Caki2 (cell line): ENCODE data around the gene CD248. TPM values are rescaled to one million over a fixed set of nuclear protein-coding genes. Genes with fewer than 3 reads are reported as not detected.

Experiments used
- DNase-seq: peaks from one replicate; pipeline ENCODE4 v3.0.0-alpha.2; 2015; ENCODE audit warnings: low read depth
- in situ Hi-C: cut with HindIII; loops from 2 replicates; pipeline ENCODE4 v1.10.0; 2016; ENCODE audit warnings: low sequenced_read_pairs, low pct_unique_long_range_greater_than_20kb, mixed read lengths
- total RNA-seq: library from RNA; depleted of rRNA; stranded (reverse); fragments of >200 nt; shearing (Covaris generic); gene quantifications from 2 replicates; pipeline ENCODE4 v1.2.3, GENCODE V29; 2014; ENCODE audit warnings: low replicate concordance

The CD248 gene
- total RNA-seq, 1 experiment from 2014 or later: not detected

GRCh38 chr11:66343176-66343575, 26.3 kb upstream of the CD248 start:
- in situ Hi-C loops: no loop called here
- DNase-seq: no peak

DNA sequence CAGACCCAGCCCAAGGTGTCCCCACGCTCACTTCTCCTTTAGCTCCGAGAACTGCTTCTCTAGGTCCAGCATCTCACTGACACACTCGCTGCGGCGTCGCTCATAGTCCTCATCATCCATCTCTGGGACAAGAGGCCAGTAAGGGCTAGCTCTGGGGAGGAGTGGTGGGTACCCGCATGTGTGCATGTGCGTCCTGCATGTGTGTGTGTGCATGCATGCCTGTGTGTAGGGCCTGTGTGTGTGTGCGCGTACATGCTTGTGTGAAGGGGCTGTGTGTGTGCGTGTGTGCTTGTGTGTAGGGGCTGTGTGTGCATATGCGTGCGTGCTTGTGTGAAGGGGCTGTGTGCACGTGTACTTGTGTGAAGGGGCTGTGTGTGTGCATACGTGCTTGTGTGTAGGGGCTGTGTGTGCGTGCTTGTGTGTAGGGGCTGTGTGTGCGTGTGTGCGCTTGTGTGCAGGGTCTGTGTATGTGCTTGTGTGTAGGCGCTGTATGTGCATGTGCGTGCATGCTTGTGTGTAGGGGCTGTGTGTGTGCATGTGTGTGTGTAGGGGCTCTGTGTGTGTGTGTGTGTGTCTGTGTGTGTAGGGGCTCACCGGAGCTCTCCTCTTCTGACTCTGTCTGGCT, 24.8 kb upstream of the CD248 start:
- no peak for DNase-seq
- in situ Hi-C loops: no loop called here

- DNase-seq: no peak
- in situ Hi-C loops: no loop called here
These were observed 24.0 kb upstream of the CD248 start for GRCh38 chr11:66340596-66341501.

DNA sequence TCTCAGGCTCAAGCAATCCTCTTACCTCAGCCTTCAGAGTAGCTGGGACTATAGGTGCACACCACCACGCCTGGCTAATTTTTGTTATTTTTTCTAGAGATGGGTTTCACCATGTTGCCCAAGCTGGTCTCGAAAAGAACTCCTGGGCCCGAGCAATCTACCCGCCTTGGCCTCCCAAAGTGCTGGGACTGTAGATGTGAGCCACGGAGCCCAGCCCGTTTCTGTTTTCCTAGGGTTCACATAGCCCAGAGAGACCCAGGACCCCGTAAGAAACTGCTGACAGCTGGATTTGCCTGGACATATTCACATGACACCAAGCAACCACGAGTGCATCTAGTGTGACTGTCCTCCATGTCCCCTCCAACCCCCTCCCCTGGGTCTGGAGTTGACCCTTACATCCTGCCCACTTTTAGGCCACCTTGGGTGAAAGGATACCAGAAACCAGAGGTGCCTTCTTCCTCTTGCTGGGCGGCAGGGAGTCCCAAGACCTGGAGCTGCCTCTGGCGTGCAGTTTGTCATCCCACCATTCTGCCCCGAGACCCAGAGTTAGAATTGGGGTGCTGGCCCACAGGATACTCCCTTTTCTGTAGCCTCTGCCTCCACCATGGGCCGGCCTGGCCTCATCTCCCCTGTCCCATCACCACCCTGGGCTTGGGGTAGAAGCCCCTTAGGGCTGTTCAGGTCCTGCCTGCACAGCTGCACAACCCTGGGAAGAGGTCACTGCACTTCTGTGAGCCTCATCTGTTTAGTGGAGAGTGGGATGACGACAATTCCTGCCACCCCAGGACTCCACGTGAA, 23.0 kb upstream of the CD248 start:
- DNase-seq: no peak
- in situ Hi-C loops: no loop called here

GRCh38 chr11:66339162-66339675, 22.4 kb upstream of the CD248 start:
- DNase-seq: no peak
- in situ Hi-C loops: no loop called here

DNA sequence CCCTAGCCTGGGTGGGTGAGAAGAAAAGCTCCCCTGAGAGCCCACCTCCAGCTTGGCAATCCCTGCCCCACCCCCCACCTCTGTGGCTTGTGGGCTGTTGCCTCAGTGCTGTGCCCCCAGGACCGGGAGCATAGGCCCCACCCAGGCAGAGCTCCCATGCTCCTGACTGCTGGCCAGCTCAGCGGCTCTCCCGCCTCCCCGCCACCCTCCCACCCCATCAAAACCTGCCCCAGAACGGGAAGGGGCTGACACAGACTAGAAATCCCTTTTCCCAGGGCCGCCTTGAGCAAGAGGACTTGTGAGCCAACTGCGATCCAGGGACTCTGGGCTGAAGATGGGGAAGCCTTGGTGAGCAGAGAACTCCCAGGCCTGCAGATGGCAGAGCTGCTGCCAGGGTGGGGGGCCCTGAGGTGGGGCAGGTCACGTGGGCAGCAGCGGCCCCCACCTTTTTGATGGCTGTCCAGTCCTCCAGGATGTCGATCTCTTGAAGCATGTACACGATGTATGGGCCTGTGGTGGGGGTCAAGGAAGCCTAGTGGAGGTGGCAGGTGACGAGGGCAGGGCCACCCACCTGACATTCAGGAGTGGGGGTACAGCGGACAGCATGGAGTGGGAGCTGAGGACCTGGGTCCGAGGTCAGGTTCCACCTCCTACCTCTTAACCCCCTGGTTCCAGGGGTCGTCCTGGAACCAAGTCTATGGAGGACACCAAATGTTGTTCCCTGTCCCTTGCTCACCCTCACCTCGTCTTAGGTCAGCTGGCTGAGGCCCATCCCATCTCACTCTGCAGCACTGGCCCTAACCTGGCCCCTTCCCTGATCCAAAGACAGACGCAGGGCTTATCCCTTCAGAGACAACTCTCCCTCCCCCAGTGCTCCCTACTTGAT, 21.7 kb upstream of the CD248 start:
- in situ Hi-C loops: no loop called here
- no peak for DNase-seq

GRCh38 chr11:66337103-66337899, 20.5 kb upstream of the CD248 start:
- DNase-seq: no peak
- in situ Hi-C loops: no loop called here

GRCh38 chr11:66336234-66337102, 19.6 kb upstream of the CD248 start, which contains the start of gene RIN1:
TSS of gene RIN1 (minus strand) at chr11:66336434. CDS start at chr11:66336402, 32 bp downstream.
- in situ Hi-C loops: no loop called here
- peak; percentile 97 for DNase-seq

GRCh38 chr11:66335531-66336233, 18.8 kb upstream of the CD248 start:
- peak; percentile 44 for DNase-seq
- in situ Hi-C loops: no loop called here

DNA sequence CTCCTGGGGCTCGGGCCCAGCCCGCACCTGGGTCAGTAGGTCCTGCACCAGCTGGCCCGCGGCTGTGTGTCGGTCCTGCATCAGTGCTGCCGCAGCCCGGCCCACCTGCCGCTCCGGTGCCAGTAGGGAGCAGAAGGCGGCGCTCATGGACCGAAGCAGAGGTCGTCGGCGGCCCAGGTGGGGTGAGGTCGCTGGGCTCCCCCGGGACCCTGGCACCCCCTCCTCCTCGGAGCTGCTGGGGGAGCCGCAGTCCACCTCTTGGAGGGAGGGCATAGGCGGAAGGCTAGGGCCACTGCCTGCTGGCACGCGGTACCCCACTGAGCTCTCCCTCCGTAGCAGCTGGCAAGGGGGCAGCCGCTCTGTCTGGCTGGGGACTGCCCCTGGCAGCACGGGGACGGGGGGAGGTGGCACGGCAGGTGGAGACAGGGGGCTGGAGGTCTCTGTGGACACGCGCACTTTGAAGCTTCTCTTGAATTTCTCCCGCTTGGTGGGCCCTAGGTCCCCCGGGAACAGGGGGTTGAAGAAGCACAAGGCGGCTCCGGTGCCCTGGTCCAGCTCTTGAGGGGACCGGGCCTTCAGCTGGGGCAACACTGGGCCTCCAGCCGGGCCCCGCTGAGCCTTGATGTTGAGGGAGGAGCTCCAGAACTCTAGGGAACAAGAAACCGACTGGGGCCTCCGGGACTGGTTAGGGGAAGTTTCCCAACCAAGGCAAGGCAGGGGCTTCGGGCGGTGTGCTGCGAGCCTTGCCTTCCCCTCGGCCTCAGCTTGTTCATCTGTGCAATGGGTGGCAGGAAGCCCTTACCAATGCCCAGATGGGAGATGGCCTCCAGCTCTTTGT, 18.0 kb upstream of the CD248 start:
- in situ Hi-C loops: no loop called here
- no peak for DNase-seq

DNA sequence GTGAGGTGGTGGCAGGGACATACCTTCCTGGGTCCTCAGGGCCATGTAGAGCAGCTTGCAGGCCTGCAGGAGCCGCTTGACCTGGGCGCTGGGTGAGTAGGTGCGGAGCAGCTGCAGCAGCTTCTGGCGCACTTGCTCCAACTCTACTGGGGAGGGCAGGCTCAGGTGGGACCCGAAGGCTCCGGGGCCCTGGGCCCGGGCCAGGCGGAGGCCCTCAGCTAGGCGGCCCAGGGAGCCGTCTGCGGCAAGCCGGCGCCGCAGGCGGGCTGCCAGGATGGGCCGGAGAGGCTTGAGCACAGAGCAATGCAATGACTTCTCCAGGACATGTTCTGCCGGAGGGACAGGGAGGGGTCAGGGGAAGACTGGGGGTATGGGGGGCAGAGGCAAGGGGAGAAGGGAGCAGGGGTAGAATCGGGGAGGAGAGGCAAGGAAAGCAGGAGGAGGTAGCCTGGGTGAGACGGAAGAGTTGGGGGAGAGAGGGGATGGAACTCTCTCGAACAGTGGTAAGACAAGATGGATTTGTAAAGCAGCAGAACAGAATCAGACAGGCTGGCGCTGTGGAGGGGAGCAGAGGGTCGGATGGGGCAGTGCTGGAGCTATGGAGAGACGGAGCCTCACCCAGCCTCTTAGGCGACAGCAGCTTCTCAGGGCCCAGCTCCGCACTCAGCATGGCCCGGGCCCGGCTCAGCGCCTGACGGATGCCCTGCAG, 17.2 kb upstream of the CD248 start:
- in situ Hi-C loops: no loop called here
- DNase-seq: no peak

- DNase-seq: no peak
- in situ Hi-C loops: no loop called here
These were observed 16.5 kb upstream of the CD248 start for GRCh38 chr11:66333220-66333877.

DNA sequence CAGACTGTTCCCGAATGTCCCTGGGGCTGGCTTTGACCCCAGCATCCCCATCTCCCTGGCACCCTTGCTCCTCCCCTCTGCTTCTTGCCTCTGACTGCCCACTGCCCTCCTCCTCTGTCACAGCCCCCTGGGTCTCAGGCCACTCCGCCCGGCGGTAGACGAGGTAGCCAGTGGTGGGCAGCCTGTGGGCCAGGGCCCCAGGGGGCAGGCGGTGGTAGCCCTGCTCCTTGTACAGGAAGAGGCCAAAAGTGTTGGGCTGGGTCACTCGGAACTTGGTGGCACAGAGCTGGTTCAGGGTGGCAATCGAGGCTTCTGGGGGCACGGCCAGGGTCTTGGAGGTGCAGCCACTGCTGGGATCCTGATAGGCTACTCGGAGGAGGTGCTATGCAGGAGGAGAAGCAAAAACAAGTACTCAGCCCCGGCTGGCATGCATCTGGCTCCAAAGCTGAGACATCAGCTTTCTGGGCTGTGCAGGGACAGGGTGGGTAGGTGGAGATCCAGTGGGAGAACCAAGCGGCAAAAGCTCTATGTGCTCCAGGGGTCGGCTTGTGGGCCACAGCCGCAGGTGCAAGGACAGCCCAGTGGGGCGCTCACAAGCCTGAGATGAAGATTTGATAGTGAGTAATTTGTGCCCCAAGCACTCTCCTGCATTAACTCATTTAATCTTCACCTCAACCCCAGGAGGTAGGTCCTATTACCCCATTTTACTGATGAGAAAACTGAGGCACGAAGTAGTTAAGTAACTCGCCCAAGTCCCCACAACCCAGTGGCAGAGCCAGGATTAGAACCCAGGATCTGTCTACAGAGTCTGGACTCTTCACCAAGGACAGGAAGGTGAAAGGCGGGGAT, 15.8 kb upstream of the CD248 start:
- in situ Hi-C loops: no loop called here
- DNase-seq: no peak
